Mammary epithelial cell (primary cell): ENCODE measurements around the gene CHTF18.

Experiments
- CTCF ChIP-seq, 2 donors: IDR thresholded peaks in 1 of 2; conservative IDR thresholded peaks in 1 of 2; 2 replicates each; pipeline ENCODE4 v1.5.1; 2011 to 2012; ENCODE audit warnings: inconsistent platforms in 2 of 2, low read length in 2 of 2, mild to moderate bottlenecking in 2 of 2, control low read depth in 1 of 2, low read depth in 1 of 2; ENCODE audit not compliant: insufficient read depth in 1 of 2; ENCODE audit errors: extremely low read depth in 1 of 2
- EZH2 ChIP-seq: IDR thresholded peaks from 2 replicates; pipeline ENCODE4 v1.6.1; 2012; ENCODE audit warnings: low read length, inconsistent platforms, borderline replicate concordance

DNA sequence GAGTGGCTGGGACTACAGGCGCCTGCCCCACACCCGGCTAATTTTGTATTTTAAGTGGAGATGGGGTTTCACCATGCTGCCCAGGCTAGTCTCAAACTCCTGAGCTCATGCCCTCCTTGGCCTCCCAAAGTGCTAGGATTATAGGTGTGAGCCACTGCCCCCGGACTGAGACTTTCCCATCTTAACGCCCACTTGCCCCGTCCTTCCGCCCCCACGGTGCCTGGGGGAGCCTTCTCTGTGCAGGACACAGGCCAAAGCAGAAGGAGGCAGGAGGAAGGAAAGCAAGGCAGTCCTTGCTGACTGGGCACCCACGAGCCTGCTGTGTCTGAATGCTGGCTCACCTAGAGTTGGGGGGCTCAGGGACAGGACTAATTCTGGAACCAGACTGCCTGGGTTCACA lies 29.7 kb downstream of the CHTF18 start:
- TF ChIP-seq CTCF (conservative IDR thresholded peaks at IDR 0.05 in 1 of 2, IDR thresholded peaks at IDR 0.05 in 1 of 2; ENCODE audit: extremely low read depth in 1 of 2, insufficient read depth in 1 of 2, low read depth in 1 of 2, low read length in 2 of 2) (no peak), EZH2 (no peak)
